ENCODE measurements around the gene ITGB8. TPM values are rescaled to one million over a fixed set of nuclear protein-coding genes. Genes with fewer than 3 reads are reported as not detected.

The ITGB8 gene
- total RNA-seq, 1 experiment from 2014 or later, result 1.9 TPM

DNA sequence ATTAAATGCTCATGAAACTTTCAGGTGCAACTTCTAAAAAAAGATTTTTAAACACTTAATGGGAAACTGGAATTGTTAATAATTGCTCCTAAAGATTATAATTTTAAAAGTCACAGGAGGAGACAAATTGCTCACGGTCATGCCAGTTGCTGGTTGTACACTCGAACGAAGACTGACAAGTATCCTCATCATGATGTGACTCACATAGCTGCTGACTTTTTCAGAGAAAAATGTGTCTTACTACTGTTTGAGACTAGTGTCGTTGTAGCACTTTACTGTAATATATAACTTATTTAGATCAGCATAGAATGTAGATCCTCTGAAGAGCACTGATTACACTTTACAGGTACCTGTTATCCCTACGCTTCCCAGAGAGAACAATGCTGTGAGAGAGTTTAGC, 79.3 kb downstream of the ITGB8 start:
- no peaks in the 10 kb centered on the region for H3K9me3 Mint-ChIP-seq
- ChIA-PET POLR2A (no interaction called here), CTCF (no interaction called here)
- ATAC-seq (no peak), DNase-seq (ENCODE audit: low spot score) (no peak)
- H3K27me3 Mint-ChIP-seq (ENCODE audit: low read depth), result no peaks in the 10 kb centered on the region
- H3K27ac Mint-ChIP-seq, result no peak overlapping the region
- H3K4me3 Mint-ChIP-seq, result no peak overlapping the region
- peaks cover 2% of the 10 kb centered on the region; the same call in 1 of the 2 replicates for H3K4me1 Mint-ChIP-seq
- H3K36me3 Mint-ChIP-seq, result no peaks in the 10 kb centered on the region
- TF ChIP-seq, protein P1, sequence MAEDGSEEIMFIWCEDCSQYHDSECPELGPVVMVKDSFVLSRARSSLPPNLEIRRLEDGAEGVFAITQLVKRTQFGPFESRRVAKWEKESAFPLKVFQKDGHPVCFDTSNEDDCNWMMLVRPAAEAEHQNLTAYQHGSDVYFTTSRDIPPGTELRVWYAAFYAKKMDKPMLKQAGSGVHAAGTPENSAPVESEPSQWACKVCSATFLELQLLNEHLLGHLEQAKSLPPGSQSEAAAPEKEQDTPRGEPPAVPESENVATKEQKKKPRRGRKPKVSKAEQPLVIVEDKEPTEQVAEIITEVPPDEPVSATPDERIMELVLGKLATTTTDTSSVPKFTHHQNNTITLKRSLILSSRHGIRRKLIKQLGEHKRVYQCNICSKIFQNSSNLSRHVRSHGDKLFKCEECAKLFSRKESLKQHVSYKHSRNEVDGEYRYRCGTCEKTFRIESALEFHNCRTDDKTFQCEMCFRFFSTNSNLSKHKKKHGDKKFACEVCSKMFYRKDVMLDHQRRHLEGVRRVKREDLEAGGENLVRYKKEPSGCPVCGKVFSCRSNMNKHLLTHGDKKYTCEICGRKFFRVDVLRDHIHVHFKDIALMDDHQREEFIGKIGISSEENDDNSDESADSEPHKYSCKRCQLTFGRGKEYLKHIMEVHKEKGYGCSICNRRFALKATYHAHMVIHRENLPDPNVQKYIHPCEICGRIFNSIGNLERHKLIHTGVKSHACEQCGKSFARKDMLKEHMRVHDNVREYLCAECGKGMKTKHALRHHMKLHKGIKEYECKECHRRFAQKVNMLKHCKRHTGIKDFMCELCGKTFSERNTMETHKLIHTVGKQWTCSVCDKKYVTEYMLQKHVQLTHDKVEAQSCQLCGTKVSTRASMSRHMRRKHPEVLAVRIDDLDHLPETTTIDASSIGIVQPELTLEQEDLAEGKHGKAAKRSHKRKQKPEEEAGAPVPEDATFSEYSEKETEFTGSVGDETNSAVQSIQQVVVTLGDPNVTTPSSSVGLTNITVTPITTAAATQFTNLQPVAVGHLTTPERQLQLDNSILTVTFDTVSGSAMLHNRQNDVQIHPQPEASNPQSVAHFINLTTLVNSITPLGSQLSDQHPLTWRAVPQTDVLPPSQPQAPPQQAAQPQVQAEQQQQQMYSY (CRISPR knock-in tag; IDR thresholded peaks at IDR 0.05), result no peak
- TF ChIP-seq MYBL2 (CRISPR knock-in tag; IDR thresholded peaks at IDR 0.05) (no peak), ZNF263 (CRISPR knock-in tag; IDR thresholded peaks at IDR 0.05; ENCODE audit: low read depth) (no peak)
- TF ChIP-seq, protein P2, sequence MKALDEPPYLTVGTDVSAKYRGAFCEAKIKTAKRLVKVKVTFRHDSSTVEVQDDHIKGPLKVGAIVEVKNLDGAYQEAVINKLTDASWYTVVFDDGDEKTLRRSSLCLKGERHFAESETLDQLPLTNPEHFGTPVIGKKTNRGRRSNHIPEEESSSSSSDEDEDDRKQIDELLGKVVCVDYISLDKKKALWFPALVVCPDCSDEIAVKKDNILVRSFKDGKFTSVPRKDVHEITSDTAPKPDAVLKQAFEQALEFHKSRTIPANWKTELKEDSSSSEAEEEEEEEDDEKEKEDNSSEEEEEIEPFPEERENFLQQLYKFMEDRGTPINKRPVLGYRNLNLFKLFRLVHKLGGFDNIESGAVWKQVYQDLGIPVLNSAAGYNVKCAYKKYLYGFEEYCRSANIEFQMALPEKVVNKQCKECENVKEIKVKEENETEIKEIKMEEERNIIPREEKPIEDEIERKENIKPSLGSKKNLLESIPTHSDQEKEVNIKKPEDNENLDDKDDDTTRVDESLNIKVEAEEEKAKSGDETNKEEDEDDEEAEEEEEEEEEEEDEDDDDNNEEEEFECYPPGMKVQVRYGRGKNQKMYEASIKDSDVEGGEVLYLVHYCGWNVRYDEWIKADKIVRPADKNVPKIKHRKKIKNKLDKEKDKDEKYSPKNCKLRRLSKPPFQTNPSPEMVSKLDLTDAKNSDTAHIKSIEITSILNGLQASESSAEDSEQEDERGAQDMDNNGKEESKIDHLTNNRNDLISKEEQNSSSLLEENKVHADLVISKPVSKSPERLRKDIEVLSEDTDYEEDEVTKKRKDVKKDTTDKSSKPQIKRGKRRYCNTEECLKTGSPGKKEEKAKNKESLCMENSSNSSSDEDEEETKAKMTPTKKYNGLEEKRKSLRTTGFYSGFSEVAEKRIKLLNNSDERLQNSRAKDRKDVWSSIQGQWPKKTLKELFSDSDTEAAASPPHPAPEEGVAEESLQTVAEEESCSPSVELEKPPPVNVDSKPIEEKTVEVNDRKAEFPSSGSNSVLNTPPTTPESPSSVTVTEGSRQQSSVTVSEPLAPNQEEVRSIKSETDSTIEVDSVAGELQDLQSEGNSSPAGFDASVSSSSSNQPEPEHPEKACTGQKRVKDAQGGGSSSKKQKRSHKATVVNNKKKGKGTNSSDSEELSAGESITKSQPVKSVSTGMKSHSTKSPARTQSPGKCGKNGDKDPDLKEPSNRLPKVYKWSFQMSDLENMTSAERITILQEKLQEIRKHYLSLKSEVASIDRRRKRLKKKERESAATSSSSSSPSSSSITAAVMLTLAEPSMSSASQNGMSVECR (CRISPR knock-in tag; IDR thresholded peaks at IDR 0.05; ENCODE audit: borderline replicate concordance), result no peak
- TF ChIP-seq, protein P3, sequence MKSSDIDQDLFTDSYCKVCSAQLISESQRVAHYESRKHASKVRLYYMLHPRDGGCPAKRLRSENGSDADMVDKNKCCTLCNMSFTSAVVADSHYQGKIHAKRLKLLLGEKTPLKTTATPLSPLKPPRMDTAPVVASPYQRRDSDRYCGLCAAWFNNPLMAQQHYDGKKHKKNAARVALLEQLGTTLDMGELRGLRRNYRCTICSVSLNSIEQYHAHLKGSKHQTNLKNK (CRISPR knock-in tag; IDR thresholded peaks at IDR 0.05), result no peak

DNA sequence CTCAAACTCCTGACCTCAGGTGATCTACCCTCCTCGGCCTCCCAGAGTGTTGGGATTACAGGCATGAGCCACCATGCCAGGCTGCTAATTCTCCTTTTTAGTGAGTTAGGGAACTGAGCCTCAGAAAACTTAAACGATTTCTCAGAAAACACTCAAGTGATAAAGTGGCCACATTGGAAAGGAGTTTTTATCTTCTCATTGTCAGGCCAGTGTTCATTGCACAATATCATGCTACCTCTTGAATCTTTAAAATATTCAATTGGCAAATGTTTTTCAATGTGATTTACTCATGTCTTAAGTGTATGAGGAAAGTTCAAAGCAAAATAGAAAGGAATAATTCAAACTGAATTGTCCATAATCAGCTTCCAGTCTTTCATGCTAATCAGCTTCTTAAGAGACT, 80.7 kb downstream of the ITGB8 start:
- no peak for DNase-seq (ENCODE audit: low spot score)
- H3K4me3 Mint-ChIP-seq, result no peak overlapping the region
- ATAC-seq, result no peak
- peaks cover 11% of the 10 kb centered on the region for H3K9me3 Mint-ChIP-seq
- H3K27me3 Mint-ChIP-seq (ENCODE audit: low read depth), result no peaks in the 10 kb centered on the region
- H3K27ac Mint-ChIP-seq, result no peak overlapping the region
- H3K4me1 Mint-ChIP-seq, result peaks cover 2% of the 10 kb centered on the region; the same call in 1 of the 2 replicates
- peaks cover 6% of the 10 kb centered on the region; the same call in 1 of the 2 replicates for H3K36me3 Mint-ChIP-seq
- ChIA-PET POLR2A (interaction anchor here (0.6 kb wide), 1 partner anchor 593 kb away, joined by 5 read pairs; no protein-coding TSS in a partner anchor), CTCF (interaction anchor here (1.2 kb wide), 1 partner anchor 29 kb away, joined by 3 read pairs; no protein-coding TSS in a partner anchor)
- TF ChIP-seq, protein P4, sequence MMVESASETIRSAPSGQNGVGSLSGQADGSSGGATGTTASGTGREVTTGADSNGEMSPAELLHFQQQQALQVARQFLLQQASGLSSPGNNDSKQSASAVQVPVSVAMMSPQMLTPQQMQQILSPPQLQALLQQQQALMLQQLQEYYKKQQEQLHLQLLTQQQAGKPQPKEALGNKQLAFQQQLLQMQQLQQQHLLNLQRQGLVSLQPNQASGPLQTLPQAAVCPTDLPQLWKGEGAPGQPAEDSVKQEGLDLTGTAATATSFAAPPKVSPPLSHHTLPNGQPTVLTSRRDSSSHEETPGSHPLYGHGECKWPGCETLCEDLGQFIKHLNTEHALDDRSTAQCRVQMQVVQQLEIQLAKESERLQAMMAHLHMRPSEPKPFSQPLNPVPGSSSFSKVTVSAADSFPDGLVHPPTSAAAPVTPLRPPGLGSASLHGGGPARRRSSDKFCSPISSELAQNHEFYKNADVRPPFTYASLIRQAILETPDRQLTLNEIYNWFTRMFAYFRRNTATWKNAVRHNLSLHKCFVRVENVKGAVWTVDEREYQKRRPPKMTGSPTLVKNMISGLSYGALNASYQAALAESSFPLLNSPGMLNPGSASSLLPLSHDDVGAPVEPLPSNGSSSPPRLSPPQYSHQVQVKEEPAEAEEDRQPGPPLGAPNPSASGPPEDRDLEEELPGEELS (CRISPR knock-in tag; IDR thresholded peaks at IDR 0.05), result no peak
- TF ChIP-seq CBFB (CRISPR knock-in tag; IDR thresholded peaks at IDR 0.05; ENCODE audit: low read depth), result no peak
- TF ChIP-seq, protein P5, sequence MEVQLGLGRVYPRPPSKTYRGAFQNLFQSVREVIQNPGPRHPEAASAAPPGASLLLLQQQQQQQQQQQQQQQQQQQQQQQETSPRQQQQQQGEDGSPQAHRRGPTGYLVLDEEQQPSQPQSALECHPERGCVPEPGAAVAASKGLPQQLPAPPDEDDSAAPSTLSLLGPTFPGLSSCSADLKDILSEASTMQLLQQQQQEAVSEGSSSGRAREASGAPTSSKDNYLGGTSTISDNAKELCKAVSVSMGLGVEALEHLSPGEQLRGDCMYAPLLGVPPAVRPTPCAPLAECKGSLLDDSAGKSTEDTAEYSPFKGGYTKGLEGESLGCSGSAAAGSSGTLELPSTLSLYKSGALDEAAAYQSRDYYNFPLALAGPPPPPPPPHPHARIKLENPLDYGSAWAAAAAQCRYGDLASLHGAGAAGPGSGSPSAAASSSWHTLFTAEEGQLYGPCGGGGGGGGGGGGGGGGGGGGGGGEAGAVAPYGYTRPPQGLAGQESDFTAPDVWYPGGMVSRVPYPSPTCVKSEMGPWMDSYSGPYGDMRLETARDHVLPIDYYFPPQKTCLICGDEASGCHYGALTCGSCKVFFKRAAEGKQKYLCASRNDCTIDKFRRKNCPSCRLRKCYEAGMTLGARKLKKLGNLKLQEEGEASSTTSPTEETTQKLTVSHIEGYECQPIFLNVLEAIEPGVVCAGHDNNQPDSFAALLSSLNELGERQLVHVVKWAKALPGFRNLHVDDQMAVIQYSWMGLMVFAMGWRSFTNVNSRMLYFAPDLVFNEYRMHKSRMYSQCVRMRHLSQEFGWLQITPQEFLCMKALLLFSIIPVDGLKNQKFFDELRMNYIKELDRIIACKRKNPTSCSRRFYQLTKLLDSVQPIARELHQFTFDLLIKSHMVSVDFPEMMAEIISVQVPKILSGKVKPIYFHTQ (CRISPR knock-in tag; IDR thresholded peaks at IDR 0.05), result no peak
- TF ChIP-seq, protein P6, sequence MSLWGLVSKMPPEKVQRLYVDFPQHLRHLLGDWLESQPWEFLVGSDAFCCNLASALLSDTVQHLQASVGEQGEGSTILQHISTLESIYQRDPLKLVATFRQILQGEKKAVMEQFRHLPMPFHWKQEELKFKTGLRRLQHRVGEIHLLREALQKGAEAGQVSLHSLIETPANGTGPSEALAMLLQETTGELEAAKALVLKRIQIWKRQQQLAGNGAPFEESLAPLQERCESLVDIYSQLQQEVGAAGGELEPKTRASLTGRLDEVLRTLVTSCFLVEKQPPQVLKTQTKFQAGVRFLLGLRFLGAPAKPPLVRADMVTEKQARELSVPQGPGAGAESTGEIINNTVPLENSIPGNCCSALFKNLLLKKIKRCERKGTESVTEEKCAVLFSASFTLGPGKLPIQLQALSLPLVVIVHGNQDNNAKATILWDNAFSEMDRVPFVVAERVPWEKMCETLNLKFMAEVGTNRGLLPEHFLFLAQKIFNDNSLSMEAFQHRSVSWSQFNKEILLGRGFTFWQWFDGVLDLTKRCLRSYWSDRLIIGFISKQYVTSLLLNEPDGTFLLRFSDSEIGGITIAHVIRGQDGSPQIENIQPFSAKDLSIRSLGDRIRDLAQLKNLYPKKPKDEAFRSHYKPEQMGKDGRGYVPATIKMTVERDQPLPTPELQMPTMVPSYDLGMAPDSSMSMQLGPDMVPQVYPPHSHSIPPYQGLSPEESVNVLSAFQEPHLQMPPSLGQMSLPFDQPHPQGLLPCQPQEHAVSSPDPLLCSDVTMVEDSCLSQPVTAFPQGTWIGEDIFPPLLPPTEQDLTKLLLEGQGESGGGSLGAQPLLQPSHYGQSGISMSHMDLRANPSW (CRISPR knock-in tag; conservative IDR thresholded peaks at IDR 0.05; ENCODE audit: low read depth), result no peak
- TF ChIP-seq PRRX2 (CRISPR knock-in tag; IDR thresholded peaks at IDR 0.05), result no peak
- TF ChIP-seq SP1 (CRISPR knock-in tag; conservative IDR thresholded peaks at IDR 0.05), result no peak
- TF ChIP-seq ZBTB21 (CRISPR knock-in tag; IDR thresholded peaks at IDR 0.05; ENCODE audit: borderline replicate concordance), result no peak
- TF ChIP-seq CREM (CRISPR knock-in tag; IDR thresholded peaks at IDR 0.05), result no peak
- no peak for TF ChIP-seq ESRRA (CRISPR knock-in tag; IDR thresholded peaks at IDR 0.05; ENCODE audit: borderline replicate concordance)
- TF ChIP-seq ZNF416 (CRISPR knock-in tag; IDR thresholded peaks at IDR 0.05), result no peak
- no peak for TF ChIP-seq TCF7 (CRISPR knock-in tag; IDR thresholded peaks at IDR 0.05; ENCODE audit: low read depth)
- TF ChIP-seq, protein P7, sequence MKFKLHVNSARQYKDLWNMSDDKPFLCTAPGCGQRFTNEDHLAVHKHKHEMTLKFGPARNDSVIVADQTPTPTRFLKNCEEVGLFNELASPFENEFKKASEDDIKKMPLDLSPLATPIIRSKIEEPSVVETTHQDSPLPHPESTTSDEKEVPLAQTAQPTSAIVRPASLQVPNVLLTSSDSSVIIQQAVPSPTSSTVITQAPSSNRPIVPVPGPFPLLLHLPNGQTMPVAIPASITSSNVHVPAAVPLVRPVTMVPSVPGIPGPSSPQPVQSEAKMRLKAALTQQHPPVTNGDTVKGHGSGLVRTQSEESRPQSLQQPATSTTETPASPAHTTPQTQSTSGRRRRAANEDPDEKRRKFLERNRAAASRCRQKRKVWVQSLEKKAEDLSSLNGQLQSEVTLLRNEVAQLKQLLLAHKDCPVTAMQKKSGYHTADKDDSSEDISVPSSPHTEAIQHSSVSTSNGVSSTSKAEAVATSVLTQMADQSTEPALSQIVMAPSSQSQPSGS (CRISPR knock-in tag; IDR thresholded peaks at IDR 0.05; ENCODE audit: borderline replicate concordance, low read depth), result no peak
